Kidney epithelial cell (primary cell): ENCODE measurements around the gene RASGRP3. TPM values are rescaled to one million over a fixed set of nuclear protein-coding genes. Genes with fewer than 3 reads are reported as not detected.

Experiments
- DNase-seq: peaks from one replicate; pipeline ENCODE4 v3.0.0-alpha.2; 2010; ENCODE audit warnings: low read depth
- H3K27me3 ChIP-seq: 2 replicates; pipeline ENCODE4 v1.6.0; 2011; ENCODE audit warnings: low read length; ENCODE audit not compliant: control insufficient read depth, insufficient read depth
- H3K36me3 ChIP-seq: 2 replicates; pipeline ENCODE4 v1.5.1; 2011; ENCODE audit warnings: low read length; ENCODE audit not compliant: control insufficient read depth, insufficient read depth
- H3K4me3 ChIP-seq: 2 replicates; pipeline ENCODE4 v1.5.1; 2011; ENCODE audit warnings: low read depth, mild to moderate bottlenecking, control low read depth, low read length
- total RNA-seq: library from RNA; depleted of rRNA; stranded (reverse); fragments of >200 nt; gene quantifications from 2 replicates; pipeline ENCODE4 v1.2.3, GENCODE V29; 2015
- TF ChIP-seq, protein P1 (sequence below): IDR thresholded peaks from 2 replicates; pipeline ENCODE4 v1.5.1; 2011; ENCODE audit warnings: mild to moderate bottlenecking, moderate library complexity, low read length, control low read depth, inconsistent platforms; ENCODE audit not compliant: insufficient read depth, poor library complexity, severe bottlenecking

Gene RASGRP3
- total RNA-seq, 1 donor from 2014 or later, result 17.6 TPM

DNA sequence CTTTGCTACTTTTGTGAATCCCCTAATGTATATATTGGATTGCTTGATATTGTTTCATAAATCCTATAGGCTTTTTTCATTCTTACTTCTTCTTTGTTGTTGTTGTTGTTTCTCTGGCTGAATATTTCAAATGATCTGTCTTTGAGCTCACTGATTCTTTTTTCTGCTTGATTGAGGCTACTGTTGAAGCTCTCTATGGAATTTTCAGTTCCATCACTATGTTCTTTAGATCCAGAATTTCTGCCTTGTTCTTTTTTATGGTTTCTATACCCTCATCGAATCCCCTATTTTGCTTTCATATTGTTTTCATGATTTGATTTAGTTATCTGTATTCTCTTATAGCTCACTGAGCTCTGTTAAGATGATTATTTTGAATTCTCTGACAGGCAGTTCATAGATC, 24.6 kb upstream of the RASGRP3 start:
- Histone ChIP-seq H3K36me3 (no peaks in the 10 kb centered on the region), H3K27me3 (no peaks in the 10 kb centered on the region), H3K4me3 (no peak overlapping the region)
- no peak for DNase-seq
- TF ChIP-seq, protein P1, sequence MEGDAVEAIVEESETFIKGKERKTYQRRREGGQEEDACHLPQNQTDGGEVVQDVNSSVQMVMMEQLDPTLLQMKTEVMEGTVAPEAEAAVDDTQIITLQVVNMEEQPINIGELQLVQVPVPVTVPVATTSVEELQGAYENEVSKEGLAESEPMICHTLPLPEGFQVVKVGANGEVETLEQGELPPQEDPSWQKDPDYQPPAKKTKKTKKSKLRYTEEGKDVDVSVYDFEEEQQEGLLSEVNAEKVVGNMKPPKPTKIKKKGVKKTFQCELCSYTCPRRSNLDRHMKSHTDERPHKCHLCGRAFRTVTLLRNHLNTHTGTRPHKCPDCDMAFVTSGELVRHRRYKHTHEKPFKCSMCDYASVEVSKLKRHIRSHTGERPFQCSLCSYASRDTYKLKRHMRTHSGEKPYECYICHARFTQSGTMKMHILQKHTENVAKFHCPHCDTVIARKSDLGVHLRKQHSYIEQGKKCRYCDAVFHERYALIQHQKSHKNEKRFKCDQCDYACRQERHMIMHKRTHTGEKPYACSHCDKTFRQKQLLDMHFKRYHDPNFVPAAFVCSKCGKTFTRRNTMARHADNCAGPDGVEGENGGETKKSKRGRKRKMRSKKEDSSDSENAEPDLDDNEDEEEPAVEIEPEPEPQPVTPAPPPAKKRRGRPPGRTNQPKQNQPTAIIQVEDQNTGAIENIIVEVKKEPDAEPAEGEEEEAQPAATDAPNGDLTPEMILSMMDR, result no peak

DNA sequence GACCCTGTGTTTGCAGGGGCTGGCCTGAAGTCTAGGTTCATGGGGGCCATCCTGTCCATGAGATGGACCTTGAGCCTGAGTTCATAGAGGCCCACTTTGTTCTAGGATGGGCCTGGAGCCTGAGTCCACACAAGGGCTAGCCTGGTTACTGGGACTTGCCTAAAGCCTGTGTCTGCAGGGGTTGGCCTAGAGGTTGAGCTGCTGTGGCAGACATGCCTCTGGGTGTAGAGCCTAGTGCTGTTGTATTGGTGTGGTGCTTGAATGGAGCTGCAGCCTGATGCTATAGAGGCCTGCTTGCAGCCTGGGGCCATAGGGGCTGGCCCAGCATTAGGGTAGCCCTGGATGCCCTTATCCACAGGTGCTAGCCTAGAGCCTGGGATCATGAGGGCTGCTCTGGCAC, 23.9 kb upstream of the RASGRP3 start:
- no peaks in the 10 kb centered on the region for H3K36me3 ChIP-seq
- TF ChIP-seq, protein P1, result no peak
- no peak for DNase-seq
- no peak overlapping the region for H3K4me3 ChIP-seq
- H3K27me3 ChIP-seq, result no peaks in the 10 kb centered on the region

DNA sequence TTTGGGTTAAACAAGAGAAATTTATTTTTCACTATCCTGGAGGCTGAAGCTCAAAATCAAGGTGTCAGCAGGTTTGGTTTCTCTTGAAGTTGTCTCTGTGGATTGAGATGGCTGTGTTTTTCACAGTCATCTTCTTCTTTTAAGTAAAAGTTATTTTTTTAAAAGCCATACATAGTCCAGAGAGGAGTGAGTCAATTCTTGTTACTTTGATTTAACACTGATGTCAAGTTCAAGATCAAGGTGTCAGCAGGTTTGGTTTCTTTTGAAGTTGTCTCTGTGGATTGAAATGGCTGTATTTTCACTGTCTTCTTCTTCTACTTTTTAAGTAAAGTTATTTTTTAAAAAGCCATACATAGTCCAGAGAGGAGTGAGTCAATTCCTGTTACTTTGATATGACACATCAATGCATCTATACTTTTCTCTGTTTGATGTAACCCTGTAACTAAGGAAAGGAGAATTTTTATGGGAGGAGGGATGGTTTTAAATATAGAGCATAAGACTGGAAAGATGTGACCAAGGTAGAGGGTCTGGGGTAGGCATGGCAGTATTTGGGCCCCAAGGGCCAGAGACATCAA, 22.5 kb upstream of the RASGRP3 start:
- no peaks in the 10 kb centered on the region for H3K36me3 ChIP-seq
- H3K27me3 ChIP-seq, result no peaks in the 10 kb centered on the region
- DNase-seq, result no peak
- TF ChIP-seq, protein P1, result no peak
- no peak overlapping the region for H3K4me3 ChIP-seq

DNA sequence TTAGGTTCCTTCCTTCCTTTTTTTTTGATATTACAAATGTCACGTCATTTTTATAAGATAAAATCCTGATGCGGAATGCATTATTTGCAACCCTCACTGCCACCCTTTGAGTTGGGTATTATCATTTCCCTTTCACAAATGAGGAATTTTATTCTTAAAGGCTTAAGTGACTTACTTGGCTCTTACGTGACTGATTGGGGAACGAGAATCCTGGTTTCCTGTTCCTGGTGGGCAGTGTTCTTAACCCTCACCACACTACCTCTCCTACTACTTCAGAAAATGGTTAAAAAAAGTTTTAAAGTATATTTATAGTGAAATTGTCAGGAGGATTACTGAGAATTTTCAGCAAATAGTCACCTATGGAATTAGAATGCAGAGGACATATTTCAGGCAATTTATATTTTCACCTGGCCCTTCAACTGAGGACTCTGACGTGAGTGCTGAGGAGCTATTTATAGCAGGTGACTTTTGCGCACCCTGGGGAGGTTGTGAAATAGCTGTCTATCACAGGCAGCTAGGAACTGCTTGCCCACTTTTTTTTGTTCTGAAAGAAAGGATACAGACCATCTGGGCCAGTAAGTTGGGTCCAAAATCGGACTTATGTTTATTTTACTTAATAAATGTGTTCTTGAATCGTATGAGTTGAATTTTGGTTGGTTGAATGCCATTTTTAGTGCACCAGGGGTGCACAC, 18.7 kb upstream of the RASGRP3 start:
- no peaks in the 10 kb centered on the region for H3K36me3 ChIP-seq
- no peak overlapping the region for H3K4me3 ChIP-seq
- TF ChIP-seq, protein P1, result no peak
- no peaks in the 10 kb centered on the region for H3K27me3 ChIP-seq
- DNase-seq, result no peak

DNA sequence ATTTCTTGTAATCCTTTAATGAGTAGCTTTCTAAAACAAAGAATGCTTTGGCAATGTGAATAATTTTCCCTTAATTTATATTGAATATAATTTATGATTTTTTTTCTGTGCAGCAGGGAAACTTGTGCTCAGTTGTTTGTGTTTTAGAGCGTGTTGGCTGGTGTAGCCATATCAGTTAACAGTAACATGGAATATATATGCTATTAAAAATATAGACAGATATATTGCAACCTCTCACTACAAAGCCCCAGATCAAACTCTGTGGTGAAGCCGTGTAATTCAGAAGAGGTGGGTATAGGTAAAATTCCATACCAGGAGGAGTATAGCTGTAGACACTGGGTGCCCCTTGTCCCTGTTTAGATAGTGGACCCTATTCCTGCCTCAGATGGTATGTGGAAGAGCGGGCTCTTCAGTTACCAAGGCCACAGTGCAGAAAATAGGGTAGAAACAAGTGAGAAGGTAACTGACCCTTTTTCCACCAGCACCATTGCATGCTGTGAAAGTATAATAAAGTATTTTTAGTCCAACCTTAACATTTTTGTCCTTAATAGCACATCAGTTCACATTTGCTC, 18.1 kb upstream of the RASGRP3 start:
- TF ChIP-seq, protein P1, result no peak
- H3K36me3 ChIP-seq, result no peaks in the 10 kb centered on the region
- no peak for DNase-seq
- H3K27me3 ChIP-seq, result no peaks in the 10 kb centered on the region
- no peak overlapping the region for H3K4me3 ChIP-seq
